ENCODE results near the gene TMEM270. TPM values are rescaled to one million over a fixed set of nuclear protein-coding genes. Genes with fewer than 3 reads are reported as not detected.
"Not testable (repeated sequence)": the region's sequence is repeated elsewhere in the genome, so short reads cannot be mapped to it uniquely, and the experiment has no call there.

Gene TMEM270
- not detected for total RNA-seq

- no peak for DNase-seq (ENCODE audit: low read depth in 2 of 3, low spot score in 2 of 3)
These were observed at the start of gene TMEM270 for GRCh38 chr7:73860859-73861258. Gene TMEM270, plus strand, starts transcription at chr7:73861159. Its CDS starts 36 bp downstream, at chr7:73861195.

DNA sequence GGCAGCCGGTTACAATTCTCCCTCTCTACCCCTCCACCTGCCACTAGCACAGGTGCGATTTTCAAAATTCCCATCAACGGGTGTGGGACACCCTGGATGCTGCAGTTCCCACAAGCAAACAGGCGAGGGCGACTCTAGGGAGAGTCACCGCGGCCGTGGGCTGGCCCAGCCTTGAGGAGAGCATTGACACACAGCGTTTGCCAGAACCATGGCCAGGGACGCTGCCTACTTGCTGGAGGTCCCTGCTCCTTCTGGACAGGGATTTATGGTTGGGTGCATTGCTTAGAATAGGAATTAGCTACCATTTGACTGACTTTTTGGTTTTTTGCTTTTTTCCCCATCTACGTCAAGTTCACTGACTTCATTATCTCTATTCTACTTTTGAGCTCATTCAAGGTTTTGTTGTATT is 49.2 kb upstream of the TMEM270 start:
- DNase-seq (ENCODE audit: low read depth in 2 of 3, low spot score in 2 of 3), result peak in 1 of 3 donors; percentile 42

DNA sequence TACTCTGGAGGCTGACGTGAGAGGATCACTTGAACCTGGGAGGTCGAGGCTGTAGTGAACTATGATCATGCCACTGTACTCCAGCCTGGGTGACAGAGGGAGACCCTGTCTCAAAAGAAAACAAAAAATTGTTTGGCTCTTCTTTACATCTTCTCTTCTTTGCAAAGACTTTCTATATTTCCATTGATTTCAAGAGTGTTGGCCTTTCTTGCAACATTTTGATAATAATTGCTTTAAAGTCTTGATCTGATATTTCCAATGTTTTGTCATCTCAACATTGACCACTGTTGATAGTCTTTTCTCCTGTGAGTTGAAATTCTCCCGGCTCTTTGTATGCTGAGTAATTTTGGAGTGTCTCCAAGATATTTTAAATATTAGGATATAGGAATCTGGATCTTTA is 48.0 kb upstream of the TMEM270 start:
- no peak for DNase-seq (ENCODE audit: low read depth in 2 of 3, low spot score in 2 of 3)

- no peak for DNase-seq (ENCODE audit: low read depth in 2 of 3, low spot score in 2 of 3)
These were observed 45.5 kb upstream of the TMEM270 start for GRCh38 chr7:73815436-73815835.

- DNase-seq (ENCODE audit: low read depth in 2 of 3, low spot score in 2 of 3), result no peak
These were observed 43.8 kb upstream of the TMEM270 start for GRCh38 chr7:73817121-73817520.

DNA sequence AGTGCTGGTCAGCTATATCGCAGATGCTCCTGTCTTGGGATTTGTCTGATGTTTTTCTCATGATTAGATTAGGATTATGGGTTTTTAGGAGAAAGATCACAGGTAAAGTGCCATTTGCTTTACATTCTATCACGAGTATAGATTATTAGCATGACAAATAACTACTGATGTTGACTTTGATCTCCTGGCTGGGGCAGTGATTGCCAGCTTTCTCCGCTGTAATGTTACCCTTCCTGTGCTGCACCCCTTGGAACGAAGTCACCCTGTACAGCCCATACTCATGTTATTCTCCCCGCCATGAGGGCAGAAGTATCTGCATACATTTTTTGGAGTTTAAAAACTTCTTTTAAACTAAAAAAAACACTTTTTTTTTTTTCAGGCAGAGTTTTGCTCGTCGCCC is 40.9 kb upstream of the TMEM270 start:
- no peak for DNase-seq (ENCODE audit: low read depth in 2 of 3, low spot score in 2 of 3)

- not testable (repeated sequence) for DNase-seq (ENCODE audit: low read depth in 2 of 3, low spot score in 2 of 3)
These were observed 39.2 kb upstream of the TMEM270 start for GRCh38 chr7:73821597-73822285.

DNA sequence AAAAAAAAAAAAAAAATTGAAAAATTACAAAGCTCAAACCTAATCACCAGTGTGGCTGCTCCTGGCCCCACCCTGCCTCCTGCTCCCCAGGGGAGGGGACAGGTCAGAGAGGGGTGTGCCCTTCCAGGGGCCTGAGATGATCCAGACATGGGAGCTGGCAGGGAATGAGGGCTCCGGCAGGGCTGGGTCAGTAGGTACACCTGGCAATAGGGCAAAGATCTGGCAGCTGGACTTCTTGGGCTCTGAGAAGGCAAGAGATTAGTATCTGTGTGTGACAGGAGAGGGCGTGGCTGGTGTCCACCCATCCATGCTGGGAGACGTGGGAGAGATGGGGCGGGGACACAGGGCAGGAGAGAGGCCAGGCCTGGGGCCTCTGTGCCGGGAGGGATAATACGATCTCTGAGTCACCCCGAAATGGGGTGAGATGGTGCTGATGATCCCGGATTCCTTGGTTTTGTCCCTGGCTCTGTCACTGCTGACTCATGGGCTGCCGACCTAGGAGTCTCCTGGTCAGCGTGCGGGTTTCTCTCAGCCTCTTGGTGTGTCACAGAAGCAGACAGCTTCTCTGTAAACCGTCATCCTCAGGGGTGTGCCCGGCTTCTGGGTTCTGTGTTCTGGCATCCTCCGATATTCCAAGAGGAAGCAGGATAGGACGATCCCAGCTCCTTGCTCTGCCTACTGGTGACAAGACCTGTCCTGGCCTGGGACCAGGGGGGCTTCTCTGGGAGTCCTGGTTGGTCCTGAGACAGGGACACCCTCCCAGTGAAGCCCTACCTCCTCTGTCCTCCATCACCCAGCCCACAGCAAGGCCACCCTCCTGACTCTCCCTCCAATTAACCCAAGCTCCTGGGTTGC is 38.4 kb upstream of the TMEM270 start:
- DNase-seq (ENCODE audit: low read depth in 2 of 3, low spot score in 2 of 3), result no peak

- DNase-seq (ENCODE audit: low read depth in 2 of 3, low spot score in 2 of 3), result no peak
These were observed 37.7 kb upstream of the TMEM270 start for GRCh38 chr7:73823257-73823656.

- no peak for DNase-seq (ENCODE audit: low read depth in 2 of 3, low spot score in 2 of 3)
These were observed 36.9 kb upstream of the TMEM270 start for GRCh38 chr7:73823873-73824592.

DNA sequence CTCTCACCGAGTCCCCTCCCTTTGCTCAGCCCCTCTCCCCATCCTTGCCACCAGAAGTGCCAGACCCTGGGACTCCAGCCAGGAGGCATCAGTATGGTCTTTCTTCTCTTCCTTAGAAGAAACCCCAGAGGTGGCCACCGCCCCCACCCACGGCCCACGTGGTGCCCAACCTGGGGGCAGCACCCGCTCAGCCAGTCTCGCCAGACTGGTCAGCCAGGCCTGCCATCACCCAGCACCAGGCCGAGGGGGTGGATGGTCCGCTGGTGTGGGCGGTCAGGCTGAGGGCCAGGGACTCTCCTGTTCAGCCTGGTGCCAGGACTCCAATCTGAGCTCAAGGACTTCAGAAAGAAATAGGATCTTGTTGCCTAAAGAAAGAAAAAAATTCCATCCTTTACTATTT is 36.0 kb upstream of the TMEM270 start:
- no peak for DNase-seq (ENCODE audit: low read depth in 2 of 3, low spot score in 2 of 3)

DNA sequence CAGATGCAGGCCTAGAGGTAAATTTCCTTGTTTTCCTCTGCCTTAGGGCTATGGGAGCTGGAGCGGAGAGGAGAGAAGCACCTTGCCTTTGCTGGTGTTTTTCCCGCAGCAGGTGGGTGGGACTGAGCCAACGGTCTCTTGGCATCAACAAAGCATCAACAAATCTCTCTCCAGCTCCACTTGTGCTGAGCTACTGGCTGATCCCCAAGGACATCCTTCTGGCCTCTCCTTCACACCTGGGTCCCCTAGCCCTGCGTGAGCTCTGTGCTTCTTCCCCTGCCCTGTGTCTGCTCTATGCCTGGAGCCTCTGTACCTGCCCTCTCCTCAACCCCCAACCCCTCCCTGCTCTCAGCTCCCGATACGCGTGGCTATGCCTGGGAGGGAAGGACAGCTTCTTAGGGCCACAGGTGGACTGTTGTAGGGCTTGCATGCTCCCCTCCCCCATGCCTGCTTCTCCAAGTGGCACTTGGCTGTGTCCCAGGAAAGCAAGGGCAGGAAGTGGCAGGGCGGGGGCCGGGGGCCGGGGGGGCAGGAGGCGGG is 33.3 kb upstream of the TMEM270 start:
- peak in 1 of 3 donors; percentile 40 for DNase-seq (ENCODE audit: low read depth in 2 of 3, low spot score in 2 of 3)

- DNase-seq (ENCODE audit: low read depth in 2 of 3, low spot score in 2 of 3), result peak in 2 of 3 donors; percentile 42 to 48
These were observed 32.7 kb upstream of the TMEM270 start for GRCh38 chr7:73828107-73828803.

DNA sequence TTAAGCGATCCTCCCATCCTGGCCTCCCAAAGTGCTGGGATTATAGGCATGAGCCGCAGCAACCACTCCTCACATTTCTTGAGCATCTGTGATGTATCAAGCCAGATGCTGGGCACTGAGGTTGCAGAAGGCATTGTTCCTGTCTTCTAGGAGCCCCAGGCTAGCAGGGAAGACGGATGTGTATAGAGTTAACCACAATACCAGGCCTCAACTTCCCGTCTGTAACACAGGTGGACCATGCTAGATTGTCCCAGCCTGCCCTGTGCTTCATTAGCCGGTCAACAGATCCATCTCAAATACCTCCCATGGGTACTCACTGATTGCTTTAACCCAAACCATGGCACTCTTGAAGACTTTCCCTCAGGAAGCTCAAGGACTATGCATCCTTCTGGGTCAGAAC is 32.0 kb upstream of the TMEM270 start:
- DNase-seq (ENCODE audit: low read depth in 2 of 3, low spot score in 2 of 3), result no peak

- DNase-seq (ENCODE audit: low read depth in 2 of 3, low spot score in 2 of 3), result no peak
These were observed 31.5 kb upstream of the TMEM270 start for GRCh38 chr7:73829505-73829904.

DNA sequence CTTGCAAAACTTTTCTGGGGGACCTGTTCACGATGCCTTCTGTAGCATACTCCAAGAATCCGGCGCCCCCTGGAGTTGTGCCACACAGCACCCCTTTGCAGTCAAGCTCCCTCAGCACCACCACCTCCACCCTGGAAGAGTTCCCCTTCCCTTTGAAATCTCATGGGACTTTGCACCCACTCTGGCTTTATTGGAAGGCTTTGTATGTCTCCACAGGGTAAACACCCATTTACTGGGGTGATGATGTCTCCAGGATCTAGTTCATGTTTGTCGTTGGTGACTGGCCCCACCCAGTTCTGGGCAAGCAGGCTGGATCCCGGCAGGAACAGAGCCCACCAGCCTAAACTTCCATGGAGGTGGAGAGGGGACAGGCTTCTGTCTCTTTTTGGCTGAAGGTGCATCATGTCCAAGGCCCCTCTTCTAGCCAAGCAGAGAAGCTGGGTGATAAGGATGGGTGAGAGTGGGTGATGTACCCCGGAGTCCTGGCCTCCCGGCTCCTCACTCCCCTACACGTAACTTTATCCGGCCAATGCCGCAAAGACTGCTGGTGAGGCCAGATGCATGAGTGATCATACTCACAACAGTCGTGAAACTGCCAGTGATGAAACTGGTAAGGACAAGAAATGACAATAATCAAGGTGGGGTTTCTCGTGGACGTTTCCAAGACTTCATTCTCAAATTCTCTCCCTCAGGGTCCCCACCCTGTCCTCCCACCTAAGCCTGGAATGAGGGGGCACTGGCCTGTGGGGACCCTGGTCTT is 30.9 kb upstream of the TMEM270 start:
- DNase-seq (ENCODE audit: low read depth in 2 of 3, low spot score in 2 of 3), result no peak

DNA sequence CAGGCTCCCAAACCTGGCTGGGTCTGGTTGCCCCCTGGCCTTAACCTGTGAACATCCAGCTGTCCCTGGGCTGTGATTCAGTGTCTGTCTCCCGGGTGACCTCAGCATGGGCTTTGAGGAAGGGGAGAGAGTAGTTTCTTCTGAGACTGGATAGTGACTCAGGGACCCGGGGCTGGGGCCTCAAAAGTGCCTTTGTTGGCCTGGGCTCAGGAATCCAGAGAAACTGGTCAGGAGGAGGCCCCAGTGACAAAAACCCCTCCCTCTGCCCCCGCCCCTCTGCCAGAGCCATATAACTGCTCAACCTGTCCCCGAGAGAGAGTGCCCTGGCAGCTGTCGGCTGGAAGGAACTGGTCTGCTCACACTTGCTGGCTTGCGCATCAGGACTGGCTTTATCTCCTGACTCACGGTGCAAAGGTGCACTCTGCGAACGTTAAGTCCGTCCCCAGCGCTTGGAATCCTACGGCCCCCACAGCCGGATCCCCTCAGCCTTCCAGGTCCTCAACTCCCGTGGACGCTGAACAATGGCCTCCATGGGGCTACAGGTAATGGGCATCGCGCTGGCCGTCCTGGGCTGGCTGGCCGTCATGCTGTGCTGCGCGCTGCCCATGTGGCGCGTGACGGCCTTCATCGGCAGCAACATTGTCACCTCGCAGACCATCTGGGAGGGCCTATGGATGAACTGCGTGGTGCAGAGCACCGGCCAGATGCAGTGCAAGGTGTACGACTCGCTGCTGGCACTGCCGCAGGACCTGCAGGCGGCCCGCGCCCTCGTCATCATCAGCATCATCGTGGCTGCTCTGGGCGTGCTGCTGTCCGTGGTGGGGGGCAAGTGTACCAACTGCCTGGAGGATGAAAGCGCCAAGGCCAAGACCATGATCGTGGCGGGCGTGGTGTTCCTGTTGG is 30.0 kb upstream of the TMEM270 start, which contains the start of gene CLDN4:
Gene CLDN4, plus strand, starts transcription at position 316 of the 903 bp plus-strand sequence. Its CDS starts 206 bp downstream, at position 522.
- DNase-seq (ENCODE audit: low read depth in 2 of 3, low spot score in 2 of 3), result no peak

DNA sequence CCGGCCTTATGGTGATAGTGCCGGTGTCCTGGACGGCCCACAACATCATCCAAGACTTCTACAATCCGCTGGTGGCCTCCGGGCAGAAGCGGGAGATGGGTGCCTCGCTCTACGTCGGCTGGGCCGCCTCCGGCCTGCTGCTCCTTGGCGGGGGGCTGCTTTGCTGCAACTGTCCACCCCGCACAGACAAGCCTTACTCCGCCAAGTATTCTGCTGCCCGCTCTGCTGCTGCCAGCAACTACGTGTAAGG is 29.4 kb upstream of the TMEM270 start:
- no peak for DNase-seq (ENCODE audit: low read depth in 2 of 3, low spot score in 2 of 3)

Data from hematopoietic multipotent progenitor cell (in vitro differentiated cells).